GM23338 (cell line): ENCODE measurements around the gene DUSP11. TPM values are rescaled to one million over a fixed set of nuclear protein-coding genes. Genes with fewer than 3 reads are reported as not detected.

ENCODE experiments used
- ATAC-seq: fragments of 200-7000 bp; cut with Tn5 transposase; 3 replicates; pipeline ENCODE4 v1.9.1; 2020
- DNase-seq: peaks from one replicate; pipeline ENCODE4 v3.0.0-alpha.2; 2015; ENCODE audit warnings: low spot score
- H2AFZ ChIP-seq: fragments of 200-600 bp; sonication (generic); 2 replicates; pipeline ENCODE4 v1.8.0; 2016; ENCODE audit warnings: antibody characterized with exemption, mild to moderate bottlenecking, moderate library complexity
- H3F3A ChIP-seq: fragments of 200-600 bp; sonication (generic); replicated peaks from 2 replicates; pipeline ENCODE4 v1.8.0; 2017; ENCODE audit warnings: antibody characterized with exemption, mixed run types, low read depth
- H3K27ac ChIP-seq: fragments of 200-600 bp; sonication (generic); 2 replicates; pipeline ENCODE4 v1.6.1; 2016; ENCODE audit warnings: low read depth
- H3K27me3 ChIP-seq: fragments of 200-600 bp; sonication (generic); 2 replicates; pipeline ENCODE4 v1.8.0; 2016; ENCODE audit warnings: mild to moderate bottlenecking, mixed run types, moderate library complexity; ENCODE audit not compliant: insufficient read depth
- H3K36me3 ChIP-seq: fragments of 200-600 bp; sonication (generic); 2 replicates; pipeline ENCODE4 v1.8.0; 2016; ENCODE audit warnings: mild to moderate bottlenecking; ENCODE audit not compliant: insufficient read depth
- H3K4me1 ChIP-seq: fragments of 200-600 bp; sonication (generic); 2 replicates; pipeline ENCODE4 v1.8.0; 2016; ENCODE audit warnings: mild to moderate bottlenecking, moderate library complexity; ENCODE audit not compliant: insufficient read depth
- H3K4me2 ChIP-seq: fragments of 200-600 bp; sonication (generic); 2 replicates; pipeline ENCODE4 v1.7.1; 2017; ENCODE audit warnings: mixed run types
- H3K4me3 ChIP-seq: fragments of 200-600 bp; sonication (generic); 2 replicates; pipeline ENCODE4 v1.6.1; 2016; ENCODE audit warnings: mixed run types
- H3K79me2 ChIP-seq: fragments of 200-600 bp; sonication (generic); replicated peaks from 2 replicates; pipeline ENCODE4 v1.8.0; 2017; ENCODE audit warnings: mild to moderate bottlenecking; ENCODE audit not compliant: insufficient read depth
- H3K9me2 ChIP-seq: fragments of 200-600 bp; sonication (generic); 2 replicates; pipeline ENCODE4 v1.8.0; 2017; ENCODE audit not compliant: insufficient read depth
- H4K20me1 ChIP-seq: fragments of 200-600 bp; sonication (generic); replicated peaks from 2 replicates; pipeline ENCODE4 v1.8.0; 2017; ENCODE audit warnings: mild to moderate bottlenecking; ENCODE audit not compliant: insufficient read depth
- H3K27ac Mint-ChIP-seq: 2 replicates; pipeline ENCODE4 v1.8.0; 2020; ENCODE audit warnings: inconsistent platforms, mild to moderate bottlenecking, moderate library complexity, mixed read lengths
- H3K27me3 Mint-ChIP-seq: 3 replicates; pipeline ENCODE4 v1.8.0; 2022; ENCODE audit warnings: low read depth, mild to moderate bottlenecking, moderate library complexity, mixed read lengths, inconsistent platforms; ENCODE audit not compliant: insufficient read depth, poor library complexity
- H3K36me3 Mint-ChIP-seq: 3 replicates; pipeline ENCODE4 v1.8.0; 2021; ENCODE audit warnings: low read depth, mild to moderate bottlenecking, inconsistent platforms, moderate library complexity, mixed read lengths
- H3K4me1 Mint-ChIP-seq: 3 replicates; pipeline ENCODE4 v1.8.0; 2020; ENCODE audit warnings: mild to moderate bottlenecking, inconsistent platforms, mixed read lengths
- H3K4me3 Mint-ChIP-seq: 3 replicates; pipeline ENCODE4 v1.8.0; 2021; ENCODE audit warnings: moderate library complexity, mild to moderate bottlenecking, inconsistent platforms, mixed read lengths
- H3K9me3 Mint-ChIP-seq: 3 replicates; pipeline ENCODE4 v1.8.0; 2020; ENCODE audit warnings: moderate library complexity, mild to moderate bottlenecking, inconsistent platforms, mixed read lengths
- CREB1 ChIP-seq: fragments of 250-450 bp; sonication (Bioruptor Pico); IDR thresholded peaks from 2 replicates; pipeline ENCODE4 v1.5.0; 2020; ENCODE audit warnings: low read depth, mild to moderate bottlenecking, moderate library complexity
- CTCF ChIP-seq, 2 experiments: fragments of 200-600 bp in 1 of 2; sonication (generic) in 1 of 2; conservative IDR thresholded peaks; 2 replicates each; pipeline versions ENCODE4 v1.5.1 to v1.6.1; 2016 to 2017; ENCODE audit warnings: antibody characterized with exemption in 2 of 2, low read depth in 2 of 2, mild to moderate bottlenecking in 2 of 2, moderate library complexity in 1 of 2
- EZH2 ChIP-seq: fragments of 200-600 bp; sonication (generic); IDR thresholded peaks from one replicate; pipeline ENCODE4 v1.8.0; 2017; ENCODE audit warnings: antibody characterized with exemption, mild to moderate bottlenecking, low read depth; ENCODE audit not compliant: unreplicated experiment
- EZH2phosphoT487 ChIP-seq: fragments of 200-600 bp; sonication (generic); IDR thresholded peaks from one replicate; pipeline ENCODE4 v1.8.1; 2018; ENCODE audit warnings: antibody characterized with exemption; ENCODE audit not compliant: unreplicated experiment
- JUNB ChIP-seq: IDR thresholded peaks from one replicate; pipeline ENCODE4 v1.6.1; 2016; ENCODE audit warnings: antibody characterized with exemption; ENCODE audit not compliant: unreplicated experiment
- NANOG ChIP-seq: IDR thresholded peaks from 2 replicates; pipeline ENCODE4 v1.6.1; 2016; ENCODE audit warnings: antibody characterized with exemption, borderline replicate concordance
- POLR2AphosphoS5 ChIP-seq: IDR thresholded peaks from 2 replicates; pipeline ENCODE4 v1.6.1; 2016; ENCODE audit warnings: antibody characterized with exemption, low read depth
- STAT1 ChIP-seq: IDR thresholded peaks from one replicate; pipeline ENCODE4 v1.6.1; 2016; ENCODE audit warnings: antibody characterized with exemption; ENCODE audit not compliant: unreplicated experiment
- ZNF114 ChIP-seq: fragments of 250-450 bp; sonication (Bioruptor Pico); IDR thresholded peaks from 2 replicates; pipeline ENCODE4 v1.5.0; 2020; ENCODE audit warnings: mild to moderate bottlenecking, moderate library complexity
- ZNF331 ChIP-seq: fragments of 250-450 bp; sonication (Bioruptor Pico); IDR thresholded peaks from 2 replicates; pipeline ENCODE4 v1.5.0; 2020; ENCODE audit warnings: low read depth, mild to moderate bottlenecking, moderate library complexity
- ZNF462 ChIP-seq: fragments of 250-450 bp; sonication (Bioruptor Pico); IDR thresholded peaks from 2 replicates; pipeline ENCODE4 v1.5.0; 2020; ENCODE audit warnings: mild to moderate bottlenecking, moderate library complexity
- polyA plus RNA-seq: library from polyadenylated mRNA; unstranded; fragments of >200 nt; fragmentation: Nextera tagmentation; extraction: Ambion mirVana; gene quantifications from 2 replicates; pipeline ENCODE4 v1.2.1, GENCODE V29; 2016
- total RNA-seq: library from RNA; depleted of rRNA; stranded (reverse); fragments of >200 nt; shearing (Covaris generic); gene quantifications from 2 replicates; pipeline ENCODE4 v1.2.3, GENCODE V29; 2014
- TF ChIP-seq, protein P1 (sequence below): IDR thresholded peaks from one replicate; pipeline ENCODE4 v1.6.1; 2018; ENCODE audit warnings: antibody characterized with exemption; ENCODE audit not compliant: unreplicated experiment
- TF ChIP-seq, protein P2 (sequence below): IDR thresholded peaks from 2 replicates; pipeline ENCODE4 v1.6.1; 2016; ENCODE audit warnings: antibody characterized with exemption

DUSP11 gene
- total and polyA plus RNA-seq, 2 experiments from 2014 or later, result 21.0 to 23.3 TPM

DNA sequence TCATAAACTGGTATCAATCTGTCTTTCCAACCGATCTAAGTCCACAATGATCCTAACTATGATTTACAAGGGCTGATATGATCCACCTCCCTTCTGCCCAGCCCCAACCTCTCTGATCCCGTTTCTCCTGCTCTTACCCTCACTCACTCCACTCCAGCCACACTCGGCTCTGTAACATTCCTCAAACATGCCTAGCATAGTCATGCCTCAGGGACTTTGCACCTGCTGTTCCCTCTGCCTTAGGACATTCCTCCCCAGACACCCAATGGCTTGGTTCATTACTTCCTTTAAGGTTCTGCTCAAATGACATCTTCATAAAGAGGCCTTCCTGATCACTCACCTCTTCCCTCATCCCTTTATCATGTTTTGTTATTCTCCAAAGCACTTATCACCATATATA, 9.2 kb downstream of the DUSP11 start:
- DNase-seq (no peak), ATAC-seq (no peak)
- no peaks in the 10 kb centered on the region for H3K4me1 ChIP-seq
- TF ChIP-seq ZNF331 (CRISPR knock-in tag), result no peak
- TF ChIP-seq JUNB, result no peak
- no peak for TF ChIP-seq POLR2AphosphoS5
- TF ChIP-seq NANOG, result no peak
- TF ChIP-seq STAT1, result no peak
- no peak for TF ChIP-seq EZH2
- TF ChIP-seq, protein P1, sequence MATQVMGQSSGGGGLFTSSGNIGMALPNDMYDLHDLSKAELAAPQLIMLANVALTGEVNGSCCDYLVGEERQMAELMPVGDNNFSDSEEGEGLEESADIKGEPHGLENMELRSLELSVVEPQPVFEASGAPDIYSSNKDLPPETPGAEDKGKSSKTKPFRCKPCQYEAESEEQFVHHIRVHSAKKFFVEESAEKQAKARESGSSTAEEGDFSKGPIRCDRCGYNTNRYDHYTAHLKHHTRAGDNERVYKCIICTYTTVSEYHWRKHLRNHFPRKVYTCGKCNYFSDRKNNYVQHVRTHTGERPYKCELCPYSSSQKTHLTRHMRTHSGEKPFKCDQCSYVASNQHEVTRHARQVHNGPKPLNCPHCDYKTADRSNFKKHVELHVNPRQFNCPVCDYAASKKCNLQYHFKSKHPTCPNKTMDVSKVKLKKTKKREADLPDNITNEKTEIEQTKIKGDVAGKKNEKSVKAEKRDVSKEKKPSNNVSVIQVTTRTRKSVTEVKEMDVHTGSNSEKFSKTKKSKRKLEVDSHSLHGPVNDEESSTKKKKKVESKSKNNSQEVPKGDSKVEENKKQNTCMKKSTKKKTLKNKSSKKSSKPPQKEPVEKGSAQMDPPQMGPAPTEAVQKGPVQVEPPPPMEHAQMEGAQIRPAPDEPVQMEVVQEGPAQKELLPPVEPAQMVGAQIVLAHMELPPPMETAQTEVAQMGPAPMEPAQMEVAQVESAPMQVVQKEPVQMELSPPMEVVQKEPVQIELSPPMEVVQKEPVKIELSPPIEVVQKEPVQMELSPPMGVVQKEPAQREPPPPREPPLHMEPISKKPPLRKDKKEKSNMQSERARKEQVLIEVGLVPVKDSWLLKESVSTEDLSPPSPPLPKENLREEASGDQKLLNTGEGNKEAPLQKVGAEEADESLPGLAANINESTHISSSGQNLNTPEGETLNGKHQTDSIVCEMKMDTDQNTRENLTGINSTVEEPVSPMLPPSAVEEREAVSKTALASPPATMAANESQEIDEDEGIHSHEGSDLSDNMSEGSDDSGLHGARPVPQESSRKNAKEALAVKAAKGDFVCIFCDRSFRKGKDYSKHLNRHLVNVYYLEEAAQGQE, result no peak
- TF ChIP-seq ZNF462 (CRISPR knock-in tag), result no peak
- no peak for TF ChIP-seq CREB1 (CRISPR knock-in tag)
- TF ChIP-seq, protein P2, sequence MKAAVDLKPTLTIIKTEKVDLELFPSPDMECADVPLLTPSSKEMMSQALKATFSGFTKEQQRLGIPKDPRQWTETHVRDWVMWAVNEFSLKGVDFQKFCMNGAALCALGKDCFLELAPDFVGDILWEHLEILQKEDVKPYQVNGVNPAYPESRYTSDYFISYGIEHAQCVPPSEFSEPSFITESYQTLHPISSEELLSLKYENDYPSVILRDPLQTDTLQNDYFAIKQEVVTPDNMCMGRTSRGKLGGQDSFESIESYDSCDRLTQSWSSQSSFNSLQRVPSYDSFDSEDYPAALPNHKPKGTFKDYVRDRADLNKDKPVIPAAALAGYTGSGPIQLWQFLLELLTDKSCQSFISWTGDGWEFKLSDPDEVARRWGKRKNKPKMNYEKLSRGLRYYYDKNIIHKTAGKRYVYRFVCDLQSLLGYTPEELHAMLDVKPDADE, result no peak
- TF ChIP-seq ZNF114 (CRISPR knock-in tag), result no peak
- no peak for TF ChIP-seq CTCF (conservative IDR thresholded peaks at IDR 0.05; ENCODE audit: low read depth in 2 of 2)
- no peak for TF ChIP-seq EZH2phosphoT487
- no peaks in the 10 kb centered on the region for H3F3A ChIP-seq
- H3K4me3 ChIP-seq, result no peak overlapping the region
- Mint-ChIP-seq H3K36me3 (peaks cover 63% of the 10 kb centered on the region), H3K4me1 (no peaks in the 10 kb centered on the region), H3K27me3 (no peaks in the 10 kb centered on the region), H3K4me3 (no peak overlapping the region), H3K27ac (no peak overlapping the region), H3K9me3 (no peaks in the 10 kb centered on the region)
- peaks cover 2% of the 10 kb centered on the region; the same call in 1 of the 2 replicates for H4K20me1 ChIP-seq
- no peak overlapping the region for H2AFZ ChIP-seq
- no peaks in the 10 kb centered on the region for H3K27me3 ChIP-seq
- peaks cover 33% of the 10 kb centered on the region for H3K36me3 ChIP-seq
- H3K4me2 ChIP-seq, result no peak overlapping the region
- H3K9me2 ChIP-seq, result no peaks in the 10 kb centered on the region
- H3K79me2 ChIP-seq, result no peaks in the 10 kb centered on the region
- no peak overlapping the region for H3K27ac ChIP-seq
